ENCODE measurements around the gene MAB21L1.

GRCh38 chr13:35474496-35475211 lies 1.8 kb downstream of the MAB21L1 start:
- no peak for TF ChIP-seq POLR2A (IDR thresholded peaks at IDR 0.05)
- TF ChIP-seq, protein P1, sequence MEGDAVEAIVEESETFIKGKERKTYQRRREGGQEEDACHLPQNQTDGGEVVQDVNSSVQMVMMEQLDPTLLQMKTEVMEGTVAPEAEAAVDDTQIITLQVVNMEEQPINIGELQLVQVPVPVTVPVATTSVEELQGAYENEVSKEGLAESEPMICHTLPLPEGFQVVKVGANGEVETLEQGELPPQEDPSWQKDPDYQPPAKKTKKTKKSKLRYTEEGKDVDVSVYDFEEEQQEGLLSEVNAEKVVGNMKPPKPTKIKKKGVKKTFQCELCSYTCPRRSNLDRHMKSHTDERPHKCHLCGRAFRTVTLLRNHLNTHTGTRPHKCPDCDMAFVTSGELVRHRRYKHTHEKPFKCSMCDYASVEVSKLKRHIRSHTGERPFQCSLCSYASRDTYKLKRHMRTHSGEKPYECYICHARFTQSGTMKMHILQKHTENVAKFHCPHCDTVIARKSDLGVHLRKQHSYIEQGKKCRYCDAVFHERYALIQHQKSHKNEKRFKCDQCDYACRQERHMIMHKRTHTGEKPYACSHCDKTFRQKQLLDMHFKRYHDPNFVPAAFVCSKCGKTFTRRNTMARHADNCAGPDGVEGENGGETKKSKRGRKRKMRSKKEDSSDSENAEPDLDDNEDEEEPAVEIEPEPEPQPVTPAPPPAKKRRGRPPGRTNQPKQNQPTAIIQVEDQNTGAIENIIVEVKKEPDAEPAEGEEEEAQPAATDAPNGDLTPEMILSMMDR (IDR thresholded peaks at IDR 0.05): no peak
